DMS153 (cell line): ENCODE measurements around the gene NRN1L.
"Not testable (repeated sequence)": the region's sequence is repeated elsewhere in the genome, so short reads cannot be mapped to it uniquely, and the experiment has no call there.

Source experiments
- DNase-seq: peaks from one replicate; lab custom pipeline; 2025; lab: John Stamatoyannopoulos, UW

NRN1L gene

GRCh38 chr16:67860589-67861398 is 23.9 kb upstream of the NRN1L start:
- no peak for DNase-seq

DNA sequence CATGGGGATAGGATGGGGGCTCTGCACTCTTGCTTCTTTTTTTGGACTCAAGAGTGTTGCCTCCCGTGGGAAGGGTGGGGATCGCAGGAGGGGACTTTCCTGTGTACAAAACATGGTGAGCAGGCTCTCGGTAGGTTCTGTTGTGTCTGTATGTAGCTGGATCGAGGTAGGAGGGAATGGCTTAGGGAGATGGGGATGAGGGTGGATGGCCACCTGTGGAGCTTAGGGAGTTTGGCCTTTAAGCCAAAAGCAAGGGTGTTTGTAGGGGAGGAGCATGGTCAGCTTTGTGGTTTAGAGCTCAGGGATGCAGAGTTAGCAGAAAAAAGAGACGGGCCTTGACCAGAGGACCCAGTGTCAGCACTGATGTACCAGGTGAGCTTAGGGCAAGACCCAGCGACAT is 22.8 kb upstream of the NRN1L start:
- no peak for DNase-seq

DNA sequence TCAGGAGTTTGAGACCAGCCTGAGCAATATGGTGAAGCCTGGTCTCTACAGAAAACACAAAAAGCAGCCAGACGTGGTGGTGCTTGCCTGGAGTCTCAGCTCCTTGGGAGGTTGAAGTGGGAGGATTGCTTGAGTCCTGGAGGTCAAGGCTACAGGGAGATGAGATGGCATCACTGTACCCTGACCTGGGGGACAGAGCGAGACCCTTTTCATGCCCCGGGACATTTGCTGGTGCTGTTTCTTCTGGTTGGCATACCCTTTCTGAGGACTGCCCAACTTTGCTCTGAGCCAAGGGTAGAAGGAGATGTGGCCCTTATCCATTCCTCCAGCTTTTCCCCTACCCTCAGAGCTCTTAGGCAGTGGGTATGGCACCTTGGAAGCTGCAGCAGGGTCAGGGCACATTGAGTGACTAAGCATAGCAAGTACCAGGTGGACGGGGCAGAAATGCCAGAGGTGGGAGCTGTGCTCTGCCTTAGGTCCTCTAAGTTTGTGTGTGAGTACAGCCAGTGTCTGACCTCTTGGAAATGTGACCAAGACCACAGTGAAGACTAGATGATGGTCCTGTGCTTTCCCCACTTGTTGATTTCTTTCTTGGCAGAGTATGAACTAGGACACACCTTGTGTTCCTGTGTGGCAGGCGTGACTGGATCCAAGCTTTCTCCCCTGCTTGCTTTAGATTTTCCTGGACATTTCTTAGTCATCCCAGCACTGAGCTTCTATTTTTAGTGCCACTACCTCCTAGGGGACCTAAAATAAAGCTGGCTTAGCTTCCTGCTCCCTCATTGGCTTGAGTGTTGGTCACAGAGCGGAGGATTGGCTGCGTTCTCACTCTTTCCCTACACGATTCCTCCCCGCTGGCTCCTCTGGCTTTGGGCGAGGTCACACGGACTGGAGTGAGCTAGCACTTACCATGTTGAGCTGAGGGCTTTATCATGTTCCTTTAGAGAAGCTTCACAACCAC is 21.8 kb upstream of the NRN1L start:
- DNase-seq = no peak

DNA sequence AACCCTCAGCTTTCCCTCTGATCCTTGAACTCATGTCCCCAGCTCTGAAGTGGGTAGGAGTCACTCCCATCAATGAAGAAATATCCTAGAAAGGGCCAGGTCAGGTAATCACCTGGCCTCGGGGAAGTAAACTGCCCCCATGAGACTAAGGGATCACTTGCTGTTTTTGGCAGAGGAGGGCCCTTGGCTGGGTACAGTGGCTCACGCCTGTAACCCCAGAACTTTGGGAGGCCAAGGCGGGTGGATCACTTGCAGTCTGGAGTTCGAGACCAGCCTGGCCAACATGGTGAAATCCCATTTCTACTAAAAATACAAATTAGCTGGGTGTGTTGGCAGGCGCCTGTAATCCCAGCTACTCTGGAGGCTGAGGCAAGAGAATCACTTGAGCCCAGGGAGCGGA is 20.6 kb upstream of the NRN1L start:
- not testable (repeated sequence) for DNase-seq

GRCh38 chr16:67864594-67864993 is 20.1 kb upstream of the NRN1L start:
- DNase-seq = no peak

DNA sequence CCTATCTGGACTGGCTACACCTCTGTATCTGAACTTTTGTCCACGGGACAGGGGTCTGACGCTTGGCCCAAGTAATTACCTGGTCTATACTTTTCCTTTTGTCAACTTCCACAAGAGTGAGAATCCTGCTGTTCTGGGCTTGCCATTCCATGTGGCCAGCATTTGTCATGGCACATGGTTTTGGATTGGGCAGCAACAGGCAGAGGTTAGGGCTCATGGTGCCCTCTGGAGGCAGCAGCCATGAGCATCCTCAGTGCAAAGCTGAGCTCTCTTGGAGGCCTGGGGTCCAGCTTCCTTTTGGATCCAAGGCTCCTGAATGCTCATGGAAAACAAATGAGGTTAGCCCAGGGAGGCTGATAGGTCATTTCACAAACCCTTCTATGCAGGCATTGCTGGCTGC is 19.4 kb upstream of the NRN1L start:
- no peak for DNase-seq

DNA sequence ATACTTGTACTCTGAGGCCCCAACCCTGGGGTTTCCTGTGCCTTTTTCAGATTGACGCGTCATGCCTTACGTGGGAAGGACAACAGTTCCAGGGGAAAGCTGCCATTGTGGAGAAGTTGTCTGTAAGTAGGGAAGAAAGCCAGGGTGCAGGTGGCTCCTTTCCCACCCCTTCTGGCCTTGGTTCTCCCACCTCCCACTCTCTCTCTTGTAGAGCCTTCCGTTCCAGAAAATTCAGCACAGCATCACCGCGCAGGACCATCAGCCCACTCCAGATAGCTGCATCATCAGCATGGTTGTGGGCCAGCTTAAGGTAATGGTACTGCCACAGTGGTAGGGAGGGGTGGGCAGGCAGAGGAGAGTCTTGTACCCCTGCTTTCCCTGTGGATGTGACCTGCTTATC is 16.4 kb upstream of the NRN1L start:
- DNase-seq = no peak

GRCh38 chr16:67869653-67870052 is 15.0 kb upstream of the NRN1L start:
- no peak for DNase-seq

- no peak for DNase-seq
Observed at GRCh38 chr16:67871256-67871655, 13.4 kb upstream of the NRN1L start.

GRCh38 chr16:67872131-67872630 is 12.5 kb upstream of the NRN1L start:
- DNase-seq = no peak

DNA sequence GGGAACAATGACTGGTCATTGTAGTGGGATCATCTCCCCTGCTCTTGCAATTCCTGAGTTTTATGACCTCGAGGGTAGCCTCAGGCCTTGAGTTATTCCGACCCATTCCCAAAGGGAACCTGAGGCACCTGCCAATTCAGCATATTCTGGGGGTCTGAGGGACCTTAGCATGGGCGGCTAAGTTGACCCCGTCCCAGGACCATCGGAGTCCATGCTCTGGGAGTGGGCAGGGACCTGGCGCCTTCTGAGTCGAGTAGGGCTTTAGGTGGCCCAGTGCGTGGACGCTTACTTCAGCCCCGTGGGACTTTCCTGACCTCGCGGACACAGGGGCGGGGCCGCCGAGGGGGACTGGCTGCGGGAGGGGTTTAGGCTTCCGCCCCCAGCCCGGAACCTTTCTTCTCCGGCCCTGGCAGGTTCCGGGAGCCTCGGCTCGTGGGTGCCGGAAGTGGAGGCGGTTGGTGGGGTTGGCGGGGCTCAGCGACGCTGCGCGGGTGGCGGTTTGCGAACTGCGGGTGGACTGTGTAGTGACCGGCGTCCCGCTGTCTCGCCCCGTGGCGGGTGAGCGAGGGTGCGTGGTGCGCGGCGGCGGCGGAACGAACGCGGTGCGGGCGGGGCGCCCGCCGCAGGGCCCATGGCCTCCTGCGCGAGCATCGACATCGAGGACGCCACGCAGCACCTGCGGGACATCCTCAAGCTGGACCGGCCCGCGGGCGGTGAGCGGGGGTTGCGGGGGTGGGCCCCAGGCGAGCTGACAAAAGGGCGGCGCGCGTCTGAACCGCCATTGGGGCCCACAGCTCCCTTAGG is 11.9 kb upstream of the NRN1L start, which contains the start of gene EDC4:
Gene EDC4, plus strand, starts transcription at position 422 of the 804 bp plus-strand sequence. Its CDS starts 210 bp downstream, at position 632.
- DNase-seq = peak; percentile 40

DNA sequence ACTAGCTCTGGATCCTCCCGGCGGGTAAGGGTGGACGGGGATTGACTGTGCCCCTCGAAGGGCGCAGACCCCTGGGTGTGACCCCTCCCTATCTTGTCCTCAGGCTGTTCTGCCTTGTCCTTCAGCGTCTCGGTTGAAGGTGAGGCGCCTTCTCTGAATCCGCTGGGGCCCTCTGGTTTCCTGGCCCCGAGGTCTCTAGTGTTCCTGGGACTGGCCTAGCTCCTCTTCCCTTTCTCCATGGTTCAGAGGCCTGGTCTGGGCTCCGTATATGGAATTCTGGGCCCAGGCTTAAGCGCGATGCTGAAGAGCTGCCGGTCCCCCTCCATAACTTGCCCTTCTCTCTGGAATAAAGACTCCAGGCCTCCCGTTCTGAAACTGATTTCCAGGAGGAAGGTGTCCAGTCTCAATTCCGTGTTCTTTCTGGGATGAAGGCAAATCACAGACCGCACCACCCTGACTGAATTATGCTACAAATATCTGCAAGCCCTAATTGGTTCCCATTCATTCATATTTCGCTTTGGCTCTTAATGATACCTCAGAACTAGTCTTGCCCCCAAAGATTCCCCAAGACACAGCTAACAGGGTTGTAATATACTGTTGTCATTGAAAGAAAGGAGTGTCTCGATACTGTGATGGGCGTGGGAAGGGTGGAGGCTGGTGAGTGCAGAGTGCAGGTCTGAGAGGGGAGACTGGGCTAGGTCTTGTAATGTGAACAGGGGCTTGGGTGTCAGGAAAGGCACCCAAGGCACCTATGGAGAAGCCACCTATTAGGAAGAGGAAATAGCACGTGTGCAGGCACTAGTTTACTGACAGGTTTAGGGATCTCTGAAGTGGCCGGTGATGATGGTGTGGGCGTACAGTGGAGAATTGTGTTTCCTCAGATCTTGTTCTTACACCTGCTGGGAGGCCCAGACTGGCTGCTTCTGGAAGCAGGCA is 11.0 kb upstream of the NRN1L start:
- DNase-seq = no peak

DNA sequence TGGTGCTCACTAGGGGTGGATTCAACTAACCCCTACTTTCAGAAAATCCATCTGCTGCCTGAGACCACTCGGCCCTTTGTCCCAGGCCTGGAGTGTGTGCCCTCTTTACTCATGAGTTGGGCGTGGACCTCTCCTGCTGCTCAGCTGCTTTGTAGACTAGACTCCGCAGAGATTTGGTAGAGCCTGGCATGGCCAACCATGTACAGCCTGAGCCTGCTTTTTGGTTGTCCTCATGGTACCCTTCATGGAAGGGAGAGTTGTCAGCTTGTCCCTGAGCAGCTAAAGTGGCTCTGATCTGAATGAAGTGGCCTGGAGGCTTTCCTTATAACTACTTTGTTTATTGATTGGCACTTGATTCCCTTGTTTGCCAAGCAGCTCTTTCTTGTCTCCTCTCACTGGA is 10.3 kb upstream of the NRN1L start:
- no peak for DNase-seq

- no peak for DNase-seq
Observed at GRCh38 chr16:67877064-67877463, 7.6 kb upstream of the NRN1L start.

- DNase-seq = no peak
Observed at GRCh38 chr16:67878232-67878631, 6.5 kb upstream of the NRN1L start.

GRCh38 chr16:67878846-67879245 is 5.8 kb upstream of the NRN1L start:
- DNase-seq = no peak

DNA sequence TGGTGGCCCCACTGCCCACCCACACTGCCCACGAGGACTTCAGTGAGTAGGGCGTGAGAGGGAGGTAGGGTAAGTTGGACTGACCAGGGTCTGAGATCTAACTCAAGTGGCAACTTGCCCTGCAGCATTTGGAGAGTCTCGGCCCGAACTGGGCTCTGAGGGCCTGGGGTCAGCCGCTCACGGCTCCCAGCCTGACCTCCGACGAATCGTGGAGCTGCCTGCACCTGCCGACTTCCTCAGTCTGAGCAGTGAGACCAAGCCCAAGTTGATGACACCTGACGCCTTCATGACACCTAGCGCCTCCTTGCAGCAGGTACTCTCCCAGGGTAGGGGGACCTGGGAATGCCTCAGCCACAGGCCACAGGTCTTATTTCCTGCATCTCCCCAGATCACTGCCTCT is 5.2 kb upstream of the NRN1L start:
- no peak for DNase-seq

DNA sequence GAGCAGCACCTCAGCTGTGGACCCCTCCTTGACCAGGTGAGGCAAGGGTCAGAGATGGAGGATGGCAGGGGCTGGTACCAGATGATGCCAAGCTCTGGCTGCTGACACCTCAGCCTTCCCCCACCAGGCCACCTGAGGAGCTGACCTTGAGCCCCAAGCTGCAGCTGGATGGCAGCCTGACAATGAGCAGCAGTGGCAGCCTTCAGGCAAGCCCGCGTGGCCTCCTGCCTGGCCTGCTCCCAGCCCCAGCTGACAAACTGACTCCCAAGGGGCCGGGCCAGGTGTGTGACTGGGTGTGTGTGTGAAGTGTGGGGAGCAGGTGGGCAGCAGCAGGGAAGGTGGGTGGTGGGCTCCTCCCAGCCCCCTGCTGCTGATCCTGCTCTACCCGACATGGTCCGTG is 4.7 kb upstream of the NRN1L start:
- no peak for DNase-seq

- no peak for DNase-seq
Observed at GRCh38 chr16:67880584-67880983, 4.1 kb upstream of the NRN1L start.

DNA sequence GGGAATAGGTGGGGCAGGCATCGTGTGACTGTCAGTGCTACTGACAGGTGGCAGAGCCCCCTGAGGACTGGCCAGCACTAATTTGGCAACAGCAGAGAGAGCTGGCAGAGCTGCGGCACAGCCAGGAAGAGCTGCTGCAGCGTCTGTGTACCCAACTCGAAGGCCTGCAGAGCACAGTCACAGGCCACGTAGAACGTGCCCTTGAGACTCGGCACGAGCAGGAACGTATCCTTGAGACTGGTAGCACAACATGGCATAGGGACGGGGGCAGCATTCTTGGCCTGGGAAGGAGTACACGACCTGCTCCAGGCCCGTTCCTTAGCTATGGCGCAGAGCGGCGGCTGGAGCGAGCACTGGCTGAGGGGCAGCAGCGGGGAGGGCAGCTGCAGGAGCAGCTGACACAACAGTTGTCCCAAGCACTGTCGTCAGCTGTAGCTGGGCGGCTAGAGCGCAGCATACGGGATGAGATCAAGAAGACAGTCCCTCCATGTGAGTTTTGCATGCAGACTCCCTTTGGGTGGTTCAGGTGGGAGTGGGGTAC is 3.0 kb upstream of the NRN1L start:
- no peak for DNase-seq
